ENCODE measurements around the gene NTN1.

DNA sequence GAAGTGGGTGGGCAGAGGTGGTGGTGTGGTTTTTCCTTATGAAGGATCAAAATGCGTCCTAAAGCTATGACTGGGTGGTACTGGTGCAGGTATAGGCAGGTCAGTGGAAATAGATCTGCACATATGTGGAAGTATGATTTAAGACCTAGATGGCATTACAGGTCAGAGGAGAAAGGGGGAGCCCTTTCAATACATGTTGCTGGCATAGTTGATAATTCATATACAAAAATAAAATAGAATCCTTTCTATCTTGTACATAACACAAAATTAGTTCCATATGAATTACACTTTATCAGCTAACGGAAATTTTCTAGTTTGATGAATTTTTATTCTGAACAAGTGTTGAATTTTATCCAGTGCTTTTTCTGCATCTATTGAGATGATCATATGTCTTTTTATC is 35.0 kb upstream of the NTN1 start:
- TF ChIP-seq, protein P1, sequence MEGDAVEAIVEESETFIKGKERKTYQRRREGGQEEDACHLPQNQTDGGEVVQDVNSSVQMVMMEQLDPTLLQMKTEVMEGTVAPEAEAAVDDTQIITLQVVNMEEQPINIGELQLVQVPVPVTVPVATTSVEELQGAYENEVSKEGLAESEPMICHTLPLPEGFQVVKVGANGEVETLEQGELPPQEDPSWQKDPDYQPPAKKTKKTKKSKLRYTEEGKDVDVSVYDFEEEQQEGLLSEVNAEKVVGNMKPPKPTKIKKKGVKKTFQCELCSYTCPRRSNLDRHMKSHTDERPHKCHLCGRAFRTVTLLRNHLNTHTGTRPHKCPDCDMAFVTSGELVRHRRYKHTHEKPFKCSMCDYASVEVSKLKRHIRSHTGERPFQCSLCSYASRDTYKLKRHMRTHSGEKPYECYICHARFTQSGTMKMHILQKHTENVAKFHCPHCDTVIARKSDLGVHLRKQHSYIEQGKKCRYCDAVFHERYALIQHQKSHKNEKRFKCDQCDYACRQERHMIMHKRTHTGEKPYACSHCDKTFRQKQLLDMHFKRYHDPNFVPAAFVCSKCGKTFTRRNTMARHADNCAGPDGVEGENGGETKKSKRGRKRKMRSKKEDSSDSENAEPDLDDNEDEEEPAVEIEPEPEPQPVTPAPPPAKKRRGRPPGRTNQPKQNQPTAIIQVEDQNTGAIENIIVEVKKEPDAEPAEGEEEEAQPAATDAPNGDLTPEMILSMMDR (IDR thresholded peaks at IDR 0.05), result no peak
- TF ChIP-seq POLR2A (IDR thresholded peaks at IDR 0.05), result no peak

Data from uterus (tissue), 2 donors.